ENCODE measurements around the gene KMT2E. TPM values are rescaled to one million over a fixed set of nuclear protein-coding genes. Genes with fewer than 3 reads are reported as not detected.
A peak's percentile ranks its signal among the peaks of the same experiment; 100 is the strongest.

KMT2E gene
- total RNA-seq, 3 donors from 2014 or later = 49.2 to 71.8 (median 67.4) TPM

GRCh38 chr7:105011141-105011830, 2.7 kb upstream of the KMT2E start:
- DNase-seq = no peak
- no peak for ATAC-seq
- Mint-ChIP-seq H3K4me1 (ENCODE audit: low read depth) (peaks cover 41% of the 10 kb centered on the region), H3K4me3 (peak overlapping the region; percentile 99), H3K27me3 (ENCODE audit: low read depth) (no peaks in the 10 kb centered on the region), H3K36me3 (ENCODE audit: insufficient read depth) (peaks cover 23% of the 10 kb centered on the region), H3K9me3 (no peaks in the 10 kb centered on the region)

- H3K27me3 Mint-ChIP-seq (ENCODE audit: low read depth) = no peaks in the 10 kb centered on the region
Observed at GRCh38 chr7:105011831-105012502, 2.0 kb upstream of the KMT2E start.

GRCh38 chr7:105012503-105013220, 1.3 kb upstream of the KMT2E start:
- Mint-ChIP-seq H3K4me3 (peak overlapping the region; percentile 99), H3K27me3 (ENCODE audit: low read depth) (no peaks in the 10 kb centered on the region), H3K9me3 (no peaks in the 10 kb centered on the region), H3K4me1 (ENCODE audit: low read depth) (peaks cover 42% of the 10 kb centered on the region), H3K36me3 (ENCODE audit: insufficient read depth) (peaks cover 25% of the 10 kb centered on the region)
- ATAC-seq = peak; percentile 72 to 73
- peak; percentile 100 for DNase-seq

More at GRCh38 chr7:105011831-105012502, 2.0 kb upstream of the KMT2E start:
- Mint-ChIP-seq H3K4me1 (ENCODE audit: low read depth) (peaks cover 40% of the 10 kb centered on the region), H3K9me3 (no peaks in the 10 kb centered on the region), H3K4me3 (peak overlapping the region; percentile 99), H3K36me3 (ENCODE audit: insufficient read depth) (peaks cover 25% of the 10 kb centered on the region)
- peak; percentile 16 for DNase-seq
- ATAC-seq = no peak

- peak; percentile 92 for DNase-seq
- H3K4me1 Mint-ChIP-seq (ENCODE audit: low read depth) = peaks cover 37% of the 10 kb centered on the region
- no peaks in the 10 kb centered on the region for H3K27me3 Mint-ChIP-seq (ENCODE audit: low read depth)
- ATAC-seq = peak; percentile 62 to 67
- H3K36me3 Mint-ChIP-seq (ENCODE audit: insufficient read depth) = peaks cover 22% of the 10 kb centered on the region
- H3K4me3 Mint-ChIP-seq = peak overlapping the region; percentile 99
- no peaks in the 10 kb centered on the region for H3K9me3 Mint-ChIP-seq
Observed at GRCh38 chr7:105013221-105013815, 687 bp upstream of the KMT2E start.

- DNase-seq = peak; percentile 24
- no peaks in the 10 kb centered on the region for H3K27me3 Mint-ChIP-seq (ENCODE audit: low read depth)
- peaks cover 29% of the 10 kb centered on the region for H3K4me1 Mint-ChIP-seq (ENCODE audit: low read depth)
- no peak for ATAC-seq
- no peaks in the 10 kb centered on the region for H3K9me3 Mint-ChIP-seq
- H3K4me3 Mint-ChIP-seq = peak overlapping the region; percentile 99
- peaks cover 17% of the 10 kb centered on the region for H3K36me3 Mint-ChIP-seq (ENCODE audit: insufficient read depth)
Observed at GRCh38 chr7:105014693-105015389, 836 bp downstream of the KMT2E start.

GRCh38 chr7:105015390-105015965, 1.5 kb downstream of the KMT2E start:
- H3K9me3 Mint-ChIP-seq = no peaks in the 10 kb centered on the region
- ATAC-seq (no peak), DNase-seq (no peak)
- peaks cover 12% of the 10 kb centered on the region for H3K36me3 Mint-ChIP-seq (ENCODE audit: insufficient read depth)
- H3K4me1 Mint-ChIP-seq (ENCODE audit: low read depth) = peaks cover 27% of the 10 kb centered on the region
- H3K4me3 Mint-ChIP-seq = peak overlapping the region; percentile 99
- no peaks in the 10 kb centered on the region for H3K27me3 Mint-ChIP-seq (ENCODE audit: low read depth)

GRCh38 chr7:105016068-105016708, 2.2 kb downstream of the KMT2E start:
- H3K36me3 Mint-ChIP-seq (ENCODE audit: insufficient read depth) = peaks cover 11% of the 10 kb centered on the region
- no peaks in the 10 kb centered on the region for H3K9me3 Mint-ChIP-seq
- H3K4me1 Mint-ChIP-seq (ENCODE audit: low read depth) = peaks cover 31% of the 10 kb centered on the region
- no peak for DNase-seq
- no peaks in the 10 kb centered on the region for H3K27me3 Mint-ChIP-seq (ENCODE audit: low read depth)
- peak overlapping the region; percentile 99 for H3K4me3 Mint-ChIP-seq
- no peak for ATAC-seq

GRCh38 chr7:105016709-105017656, 3.0 kb downstream of the KMT2E start:
- peak overlapping the region; percentile 99 for H3K4me3 Mint-ChIP-seq
- ATAC-seq (no peak), DNase-seq (no peak)
- H3K9me3 Mint-ChIP-seq = no peaks in the 10 kb centered on the region
- peaks cover 38% of the 10 kb centered on the region for H3K4me1 Mint-ChIP-seq (ENCODE audit: low read depth)
- peaks cover 10% of the 10 kb centered on the region for H3K36me3 Mint-ChIP-seq (ENCODE audit: insufficient read depth)
- H3K27me3 Mint-ChIP-seq (ENCODE audit: low read depth) = no peaks in the 10 kb centered on the region

- DNase-seq = no peak
- H3K27me3 Mint-ChIP-seq (ENCODE audit: low read depth) = no peaks in the 10 kb centered on the region
- peaks cover 10% of the 10 kb centered on the region for H3K36me3 Mint-ChIP-seq (ENCODE audit: insufficient read depth)
- H3K9me3 Mint-ChIP-seq = no peaks in the 10 kb centered on the region
- peak overlapping the region; percentile 99 for H3K4me3 Mint-ChIP-seq
- H3K4me1 Mint-ChIP-seq (ENCODE audit: low read depth) = peaks cover 46% of the 10 kb centered on the region
- ATAC-seq = no peak
Observed at GRCh38 chr7:105017657-105018365, 3.8 kb downstream of the KMT2E start.

GRCh38 chr7:105019269-105019668, 5.3 kb downstream of the KMT2E start:
- peaks cover 59% of the 10 kb centered on the region for H3K4me1 Mint-ChIP-seq (ENCODE audit: low read depth)
- no peak overlapping the region for H3K4me3 Mint-ChIP-seq
- no peaks in the 10 kb centered on the region for H3K9me3 Mint-ChIP-seq
- H3K36me3 Mint-ChIP-seq (ENCODE audit: insufficient read depth) = peaks cover 10% of the 10 kb centered on the region
- ATAC-seq (no peak), DNase-seq (no peak)
- no peaks in the 10 kb centered on the region for H3K27me3 Mint-ChIP-seq (ENCODE audit: low read depth)

GRCh38 chr7:105020926-105021325, 6.9 kb downstream of the KMT2E start:
- no peaks in the 10 kb centered on the region for H3K9me3 Mint-ChIP-seq
- peaks cover 75% of the 10 kb centered on the region for H3K4me1 Mint-ChIP-seq (ENCODE audit: low read depth)
- DNase-seq (no peak), ATAC-seq (peak in 1 of 2 donors; percentile 15)
- no peaks in the 10 kb centered on the region for H3K27me3 Mint-ChIP-seq (ENCODE audit: low read depth)
- peaks cover 5% of the 10 kb centered on the region for H3K36me3 Mint-ChIP-seq (ENCODE audit: insufficient read depth)
- peak overlapping the region; percentile 55 for H3K4me3 Mint-ChIP-seq

GRCh38 chr7:105021352-105021751, 7.3 kb downstream of the KMT2E start:
- ATAC-seq (no peak), DNase-seq (no peak)
- peaks cover 4% of the 10 kb centered on the region for H3K36me3 Mint-ChIP-seq (ENCODE audit: insufficient read depth)
- peak overlapping the region; percentile 55 for H3K4me3 Mint-ChIP-seq
- H3K27me3 Mint-ChIP-seq (ENCODE audit: low read depth) = no peaks in the 10 kb centered on the region
- H3K4me1 Mint-ChIP-seq (ENCODE audit: low read depth) = peaks cover 78% of the 10 kb centered on the region
- H3K9me3 Mint-ChIP-seq = no peaks in the 10 kb centered on the region
